ENCODE data around the gene AQP5.

The AQP5 gene

GRCh38 chr12:49969651-49970429, 8.2 kb downstream of the AQP5 start:
- Histone ChIP-seq H3K27me3 (no peaks in the 10 kb centered on the region), H3K36me3 (no peaks in the 10 kb centered on the region), H3K4me3 (ENCODE audit: low read depth, low read length) (no peak overlapping the region), H3K9me3 (no peaks in the 10 kb centered on the region), H3K4me1 (peaks cover 27% of the 10 kb centered on the region)
- DNase-seq = no peak
- TF ChIP-seq, protein P1, sequence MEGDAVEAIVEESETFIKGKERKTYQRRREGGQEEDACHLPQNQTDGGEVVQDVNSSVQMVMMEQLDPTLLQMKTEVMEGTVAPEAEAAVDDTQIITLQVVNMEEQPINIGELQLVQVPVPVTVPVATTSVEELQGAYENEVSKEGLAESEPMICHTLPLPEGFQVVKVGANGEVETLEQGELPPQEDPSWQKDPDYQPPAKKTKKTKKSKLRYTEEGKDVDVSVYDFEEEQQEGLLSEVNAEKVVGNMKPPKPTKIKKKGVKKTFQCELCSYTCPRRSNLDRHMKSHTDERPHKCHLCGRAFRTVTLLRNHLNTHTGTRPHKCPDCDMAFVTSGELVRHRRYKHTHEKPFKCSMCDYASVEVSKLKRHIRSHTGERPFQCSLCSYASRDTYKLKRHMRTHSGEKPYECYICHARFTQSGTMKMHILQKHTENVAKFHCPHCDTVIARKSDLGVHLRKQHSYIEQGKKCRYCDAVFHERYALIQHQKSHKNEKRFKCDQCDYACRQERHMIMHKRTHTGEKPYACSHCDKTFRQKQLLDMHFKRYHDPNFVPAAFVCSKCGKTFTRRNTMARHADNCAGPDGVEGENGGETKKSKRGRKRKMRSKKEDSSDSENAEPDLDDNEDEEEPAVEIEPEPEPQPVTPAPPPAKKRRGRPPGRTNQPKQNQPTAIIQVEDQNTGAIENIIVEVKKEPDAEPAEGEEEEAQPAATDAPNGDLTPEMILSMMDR (IDR thresholded peaks at IDR 0.05; ENCODE audit: low read depth, low read length) = no peak

- no peaks in the 10 kb centered on the region for H3K9me3 ChIP-seq
- TF ChIP-seq, protein P1 (IDR thresholded peaks at IDR 0.05; ENCODE audit: low read depth, low read length) = no peak
- H3K36me3 ChIP-seq = no peaks in the 10 kb centered on the region
- H3K27me3 ChIP-seq = no peaks in the 10 kb centered on the region
- H3K4me1 ChIP-seq = peaks cover 35% of the 10 kb centered on the region
- DNase-seq = no peak
- H3K4me3 ChIP-seq (ENCODE audit: low read depth, low read length) = no peak overlapping the region
These were observed 9.0 kb downstream of the AQP5 start for GRCh38 chr12:49970658-49971057.

DNA sequence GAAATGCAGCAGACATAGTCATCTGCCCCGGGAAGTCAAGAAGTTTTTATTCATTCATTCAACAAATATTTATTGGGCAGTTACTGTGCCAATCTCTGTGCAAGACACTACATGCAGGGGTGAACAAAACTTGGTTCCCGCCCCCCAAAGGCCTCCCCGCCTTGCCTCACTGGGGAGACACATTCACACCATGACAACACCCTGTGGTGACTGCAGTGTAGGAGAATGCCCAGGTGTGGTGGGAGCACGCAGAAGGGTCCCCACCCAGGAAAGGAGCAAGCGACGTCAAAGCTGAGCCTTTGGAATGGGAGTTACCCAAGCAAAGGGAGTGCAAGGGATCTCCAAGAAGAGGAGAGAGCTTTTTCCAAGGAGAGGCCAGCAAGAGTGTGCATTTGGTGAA, 9.5 kb downstream of the AQP5 start:
- Histone ChIP-seq H3K36me3 (no peaks in the 10 kb centered on the region), H3K27me3 (no peaks in the 10 kb centered on the region)
- TF ChIP-seq, protein P1 (IDR thresholded peaks at IDR 0.05; ENCODE audit: low read depth, low read length) = no peak

GRCh38 chr12:49972129-49972528, 10.5 kb downstream of the AQP5 start:
- TF ChIP-seq, protein P1 (IDR thresholded peaks at IDR 0.05; ENCODE audit: low read depth, low read length) = no peak
- no peaks in the 10 kb centered on the region for H3K36me3 ChIP-seq
- H3K4me3 ChIP-seq (ENCODE audit: low read depth, low read length) = no peak overlapping the region

More for the DNA sequence above, 9.5 kb downstream of the AQP5 start:
- H3K4me3 ChIP-seq (ENCODE audit: low read depth, low read length) = no peak overlapping the region
- peaks cover 36% of the 10 kb centered on the region for H3K4me1 ChIP-seq
- no peak for DNase-seq
- H3K9me3 ChIP-seq = no peaks in the 10 kb centered on the region

DNA sequence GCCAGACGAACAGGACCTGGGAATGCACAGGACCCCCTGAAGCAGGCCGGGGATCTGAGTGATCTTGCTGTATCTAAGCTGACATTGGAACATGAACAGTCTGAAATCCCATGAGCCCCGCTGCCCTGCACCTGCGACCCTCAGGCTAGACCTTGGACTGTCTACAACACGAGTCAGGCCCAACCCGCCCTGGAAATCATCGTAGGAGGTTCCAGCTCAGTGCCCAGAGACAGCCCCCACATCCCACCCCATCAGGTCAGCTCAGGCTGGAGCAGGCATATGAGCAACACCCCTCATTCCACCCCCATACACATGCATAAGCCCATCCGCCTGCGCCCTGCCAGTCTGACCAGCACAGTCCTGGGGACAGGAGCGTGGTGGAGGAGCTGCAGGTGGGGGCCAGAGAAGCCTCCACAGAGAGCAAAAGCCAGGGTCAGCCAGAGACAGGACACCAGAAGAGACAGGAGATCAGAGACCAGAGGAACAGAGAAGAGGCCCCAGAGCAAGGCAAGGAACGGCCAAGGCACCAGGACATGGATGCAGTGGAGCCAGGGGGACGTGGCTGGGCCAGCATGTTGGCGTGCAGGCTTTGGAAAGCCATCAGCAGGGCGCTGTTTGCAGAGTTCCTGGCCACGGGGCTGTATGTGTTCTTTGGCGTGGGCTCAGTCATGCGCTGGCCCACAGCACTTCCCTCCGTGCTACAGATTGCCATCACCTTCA, 11.1 kb downstream of the AQP5 start, which contains the start of gene AQP6:
TSS of gene AQP6 (plus strand) at position 307 of the 720 bp plus-strand sequence. CDS start at position 534, 227 bp downstream.
- TF ChIP-seq, protein P1 (IDR thresholded peaks at IDR 0.05; ENCODE audit: low read depth, low read length) = no peak
- peaks cover 31% of the 10 kb centered on the region for H3K4me1 ChIP-seq
- no peaks in the 10 kb centered on the region for H3K9me3 ChIP-seq
- H3K27me3 ChIP-seq = no peaks in the 10 kb centered on the region
- no peak within 1 kb of the TSS for H3K4me3 ChIP-seq (ENCODE audit: low read depth, low read length)
- H3K36me3 ChIP-seq = no peaks in the 10 kb centered on the region
- DNase-seq = no peak

More at GRCh38 chr12:49972129-49972528, 10.5 kb downstream of the AQP5 start:
- Histone ChIP-seq H3K27me3 (no peaks in the 10 kb centered on the region), H3K9me3 (no peaks in the 10 kb centered on the region), H3K4me1 (peaks cover 32% of the 10 kb centered on the region)
- DNase-seq = no peak
